A549 treated with dexamethasone at 1 μM for 4 hours (cell line): Measurements from ENCODE around the gene RAX2. TPM values are rescaled to one million over a fixed set of nuclear protein-coding genes. Genes with fewer than 3 reads are reported as not detected.

Experiments used
- total RNA-seq: library from RNA; stranded (reverse); fragments of 200-300 nt; extraction: Qiagen RNA extraction; gene quantifications from 5 replicates; pipeline ENCODE4 v1.2.3, GENCODE V29; 2022

The RAX2 gene
- total RNA-seq = not detected in 5 replicates

GRCh38 chr19:3771906-3772455 is at the start of gene RAX2:
Gene RAX2 (minus strand): TSS chr19:3772228. CDS start chr19:3771742, 486 bp downstream.

DNA sequence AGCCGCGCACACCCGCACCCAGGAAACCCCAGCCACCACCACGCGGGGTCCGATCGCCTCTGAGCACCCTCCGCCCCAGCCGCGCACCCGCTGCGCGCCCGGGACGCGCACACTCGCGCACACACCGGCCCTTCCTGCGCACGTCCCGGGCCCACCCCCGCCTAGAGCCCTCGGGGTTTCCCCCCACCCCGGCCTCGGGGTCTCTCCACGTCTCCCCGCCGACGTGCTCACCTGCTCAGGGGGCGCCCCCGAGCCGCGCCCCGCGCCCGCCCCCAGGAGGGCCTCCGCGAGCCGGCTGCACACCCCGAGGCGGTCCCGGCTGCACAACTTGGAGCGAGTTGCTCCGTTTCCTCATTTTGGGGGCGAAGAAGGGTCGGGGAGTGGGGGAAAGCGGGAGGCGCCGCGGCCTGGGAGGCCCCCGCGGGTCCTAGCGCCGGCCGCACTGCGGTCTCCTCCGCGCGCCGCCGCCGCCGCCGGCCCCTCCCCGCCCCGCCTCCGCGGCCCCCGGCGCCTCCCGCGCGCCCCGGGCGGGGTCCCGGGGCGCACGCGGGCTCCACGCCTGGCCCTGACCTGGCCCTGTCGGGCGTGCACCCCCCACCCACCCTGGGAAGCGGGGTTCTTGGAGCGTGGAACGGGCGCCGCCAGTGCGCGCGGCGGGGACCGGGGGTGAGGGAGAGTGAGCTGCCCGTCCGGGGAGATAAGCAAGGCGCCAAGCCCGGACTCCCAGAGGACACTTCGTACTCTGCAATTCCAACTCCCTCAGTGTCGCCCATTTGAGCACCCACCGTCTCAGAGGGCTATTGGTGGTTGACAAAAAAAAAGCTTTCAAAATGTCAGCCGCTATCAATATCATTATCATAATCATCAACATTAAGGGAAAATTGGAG is 14.2 kb upstream of the RAX2 start, which contains the start of gene MATK:
Gene MATK, minus strand, starts transcription at position 444 of the 887 bp plus-strand sequence. CDS start 1,246 bp downstream, outside the sequence.

GRCh38 chr19:3762501-3763459 is 9.2 kb downstream of the RAX2 start, which contains the start of gene MRPL54:
Gene MRPL54 (plus strand): TSS chr19:3762682. CDS start chr19:3762701, 19 bp downstream.

DNA sequence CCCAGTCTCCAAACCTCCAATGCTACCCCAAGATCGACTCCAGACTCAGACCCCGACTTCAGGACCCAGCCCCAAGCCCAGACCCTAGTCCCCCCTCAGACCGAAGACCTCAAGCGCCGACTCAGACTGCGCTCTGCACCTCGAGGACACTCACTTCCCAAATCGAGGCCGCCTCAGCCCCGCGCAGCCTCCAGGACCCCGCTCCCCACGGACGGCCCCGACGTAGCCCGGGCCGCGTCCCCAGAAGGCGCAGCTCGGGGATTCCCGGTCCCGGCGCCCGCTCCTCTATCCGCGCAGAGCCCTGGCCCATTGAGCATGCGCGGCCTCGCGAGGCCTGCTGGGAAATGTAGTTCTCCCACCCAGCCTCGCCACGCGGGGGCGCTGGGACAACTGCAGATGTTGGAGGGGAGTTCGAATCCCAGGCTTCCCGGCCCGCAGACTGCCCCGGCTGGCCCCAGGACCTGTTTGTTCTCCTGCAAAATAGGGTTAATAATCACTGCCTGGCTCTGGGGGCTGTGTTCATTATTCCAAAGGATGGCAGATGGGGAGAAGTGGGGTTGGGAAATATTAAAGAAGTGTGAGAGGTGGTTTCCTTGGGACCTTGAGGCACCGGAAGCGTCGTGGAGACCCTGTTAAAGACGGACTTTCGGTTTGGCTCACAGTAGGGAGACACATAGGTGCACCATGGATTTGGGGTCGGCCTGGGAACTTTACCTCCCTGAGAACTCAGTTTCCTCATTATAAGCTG is 10.5 kb downstream of the RAX2 start, which contains the start of gene APBA3:
Gene APBA3, minus strand, starts transcription at position 311 of the 748 bp plus-strand sequence. CDS start 1,428 bp downstream, outside the sequence.

Other genes starting within 250 kb of the RAX2 start
- not detected in 5 replicates for gene TEKTIP1, start 233.1 kb downstream of the RAX2 start, total RNA-seq
- 102 to 148 TPM (median 139 TPM) in 5 replicates for gene MFSD12, start 214.6 kb downstream of the RAX2 start, total RNA-seq
- 35.1 to 62.3 TPM (median 55.6 TPM) in 5 replicates for gene HMG20B, start 199.3 kb downstream of the RAX2 start, total RNA-seq
- gene GIPC3, start 186.8 kb downstream of the RAX2 start, total RNA-seq = 0.25 to 0.41 TPM (median 0.27 TPM) in 5 replicates
- 1.1 to 1.9 TPM (median 1.2 TPM) in 5 replicates for gene TBXA2R, start 165.4 kb downstream of the RAX2 start, total RNA-seq
- gene CACTIN, start 145.4 kb downstream of the RAX2 start, total RNA-seq = 11.5 to 20.5 TPM (median 18.6 TPM) in 5 replicates
- 12.7 to 15.9 TPM (median 14.9 TPM) in 5 replicates for gene PIP5K1C, start 71.8 kb downstream of the RAX2 start, total RNA-seq
- gene TJP3, start 63.8 kb downstream of the RAX2 start, total RNA-seq = 0.18 to 0.61 TPM (median 0.51 TPM) in 5 replicates
- gene APBA3, start 10.5 kb downstream of the RAX2 start, total RNA-seq = 5.6 to 12.7 TPM (median 10.9 TPM) in 5 replicates
- 56.4 to 89.3 TPM (median 58.4 TPM) in 5 replicates for gene MRPL54, start 9.5 kb downstream of the RAX2 start, total RNA-seq
- 0.68 to 1.7 TPM (median 1.2 TPM) in 5 replicates for gene MATK, start 14.2 kb upstream of the RAX2 start, total RNA-seq
- 0.07 to 0.36 TPM (median 0.16 TPM) in 3 of 5 replicates, not detected in the others for gene ZFR2, start 96.8 kb upstream of the RAX2 start, total RNA-seq
- 0.04 to 0.09 TPM (median 0.06 TPM) in 5 replicates for gene ATCAY, start 108.5 kb upstream of the RAX2 start, total RNA-seq
- not detected in 5 replicates for gene NMRK2, start 160.8 kb upstream of the RAX2 start, total RNA-seq
- gene DAPK3, start 198.9 kb upstream of the RAX2 start, total RNA-seq = 39.7 to 49.7 TPM (median 44.0 TPM) in 5 replicates
- gene EEF2, start 213.2 kb upstream of the RAX2 start, total RNA-seq = 817 to 1,144 TPM (median 1,131 TPM) in 5 replicates
- gene PIAS4, start 235.5 kb upstream of the RAX2 start, total RNA-seq = 12.5 to 24.6 TPM (median 18.7 TPM) in 5 replicates